Upper lobe of left lung (tissue), 4 donors: ENCODE results near the gene THAP5.

Experiments
- CTCF ChIP-seq, 6 experiments: fragments of 450-650 bp in 4 of 6; fragments of 200-600 bp in 2 of 6; sonication (generic) in 2 of 6; IDR thresholded peaks; one replicate each; pipeline ENCODE4 v1.5.1; 2016 to 2019; ENCODE audit warnings: antibody characterized with exemption in 6 of 6
- POLR2A ChIP-seq, 4 donors: fragments of 450-650 bp; IDR thresholded peaks; one replicate each; pipeline ENCODE4 v1.5.1; 2016 to 2017; ENCODE audit warnings: antibody characterized with exemption in 4 of 4, mild to moderate bottlenecking in 2 of 4

GRCh38 chr7:108598153-108598552 is 28.6 kb upstream of the THAP5 start:
- TF ChIP-seq POLR2A (IDR thresholded peaks at IDR 0.05) (no peak), CTCF (IDR thresholded peaks at IDR 0.05) (no peak)
